Activated CD8-positive, alpha-beta T cell treated with anti-CD3 and anti-CD28 coated beads, Interleukin-2, amount 10 ng/mL, durations not matched to agents 7 days and 5 days (primary cell): Measurements from ENCODE around the gene CRYBA1. TPM values are rescaled to one million over a fixed set of nuclear protein-coding genes. Genes with fewer than 3 reads are reported as not detected.
"Not testable (repeated sequence)": the region's sequence is repeated elsewhere in the genome, so short reads cannot be mapped to it uniquely, and the experiment has no call there.

Source experiments
- ATAC-seq: fragments of 150-1000 bp; cut with Tn5 transposase; one replicate; pipeline ENCODE4 v1.10.0; 2021; ENCODE audit warnings: moderate library complexity
- CTCF ChIA-PET: fragments of 350-600 bp; sonication (Branson Sonifier 250); formaldehyde crosslinking; loops from one replicate; lab custom pipeline; 2021; ENCODE audit warnings: antibody characterized with exemption; lab: Charles Lee
- POLR2A ChIA-PET: fragments of 350-600 bp; sonication (Branson Sonifier 250); formaldehyde crosslinking; loops from one replicate; lab custom pipeline; 2021; ENCODE audit warnings: antibody characterized with exemption; lab: Charles Lee
- DNase-seq: peaks from one replicate; pipeline ENCODE4 v3.0.0-alpha.2; 2020
- H3K27ac Mint-ChIP-seq: one replicate; pipeline ENCODE4 v1.8.0; 2021; ENCODE audit warnings: mild to moderate bottlenecking, mixed read lengths
- H3K27me3 Mint-ChIP-seq: one replicate; pipeline ENCODE4 v1.8.0; 2021; ENCODE audit warnings: low read depth, mixed read lengths
- H3K36me3 Mint-ChIP-seq: one replicate; pipeline ENCODE4 v1.8.0; 2021; ENCODE audit warnings: low read depth, mixed read lengths
- H3K4me1 Mint-ChIP-seq: one replicate; pipeline ENCODE4 v1.8.0; 2021; ENCODE audit warnings: low read depth, mixed read lengths
- H3K4me3 Mint-ChIP-seq: one replicate; pipeline ENCODE4 v1.8.0; 2021; ENCODE audit warnings: mild to moderate bottlenecking, mixed read lengths
- H3K9me3 Mint-ChIP-seq: one replicate; pipeline ENCODE4 v1.8.0; 2022; ENCODE audit warnings: mixed read lengths; ENCODE audit not compliant: insufficient read depth
- total RNA-seq, 2 experiments: library from RNA; stranded (reverse); gene quantifications; one replicate each; pipeline ENCODE4 v1.2.3, GENCODE V29; 2021

Gene CRYBA1, protein sequence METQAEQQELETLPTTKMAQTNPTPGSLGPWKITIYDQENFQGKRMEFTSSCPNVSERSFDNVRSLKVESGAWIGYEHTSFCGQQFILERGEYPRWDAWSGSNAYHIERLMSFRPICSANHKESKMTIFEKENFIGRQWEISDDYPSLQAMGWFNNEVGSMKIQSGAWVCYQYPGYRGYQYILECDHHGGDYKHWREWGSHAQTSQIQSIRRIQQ
- total RNA-seq: not detected

GRCh38 chr17:29246628-29247027 lies at the start of gene CRYBA1:
Gene CRYBA1 (plus strand): TSS chr17:29246859. CDS start chr17:29246864, 5 bp downstream.
- POLR2A ChIA-PET: no interaction called here
- CTCF ChIA-PET: interaction anchor here (1.3 kb wide), 1 partner anchor 27 kb away, joined by 3 read pairs; no protein-coding TSS in a partner anchor
- H3K4me3 Mint-ChIP-seq: no peak within 1 kb of the TSS

GRCh38 chr17:29197516-29198272 lies 49.0 kb upstream of the CRYBA1 start:
- ATAC-seq (no peak), DNase-seq (no peak)
- Mint-ChIP-seq H3K36me3 (no peaks in the 10 kb centered on the region), H3K9me3 (no peaks in the 10 kb centered on the region), H3K27ac (no peak overlapping the region), H3K4me3 (no peak overlapping the region), H3K27me3 (peaks cover 20% of the 10 kb centered on the region), H3K4me1 (peaks cover 11% of the 10 kb centered on the region)
- POLR2A ChIA-PET: no interaction called here
- CTCF ChIA-PET: interaction anchor here (0.8 to 9.0 kb wide), 6 partner anchors 10 to 49 kb away, joined by 3 to 60 read pairs (median 4); partner anchors contain the start of gene MYO18A

More at GRCh38 chr17:29246628-29247027, at the start of gene CRYBA1:
- Mint-ChIP-seq H3K4me1 (no peaks in the 10 kb centered on the region), H3K27me3 (no peaks in the 10 kb centered on the region), H3K9me3 (no peaks in the 10 kb centered on the region), H3K36me3 (no peaks in the 10 kb centered on the region), H3K27ac (no peak within 1 kb of the TSS)
- DNase-seq (no peak), ATAC-seq (no peak)

DNA sequence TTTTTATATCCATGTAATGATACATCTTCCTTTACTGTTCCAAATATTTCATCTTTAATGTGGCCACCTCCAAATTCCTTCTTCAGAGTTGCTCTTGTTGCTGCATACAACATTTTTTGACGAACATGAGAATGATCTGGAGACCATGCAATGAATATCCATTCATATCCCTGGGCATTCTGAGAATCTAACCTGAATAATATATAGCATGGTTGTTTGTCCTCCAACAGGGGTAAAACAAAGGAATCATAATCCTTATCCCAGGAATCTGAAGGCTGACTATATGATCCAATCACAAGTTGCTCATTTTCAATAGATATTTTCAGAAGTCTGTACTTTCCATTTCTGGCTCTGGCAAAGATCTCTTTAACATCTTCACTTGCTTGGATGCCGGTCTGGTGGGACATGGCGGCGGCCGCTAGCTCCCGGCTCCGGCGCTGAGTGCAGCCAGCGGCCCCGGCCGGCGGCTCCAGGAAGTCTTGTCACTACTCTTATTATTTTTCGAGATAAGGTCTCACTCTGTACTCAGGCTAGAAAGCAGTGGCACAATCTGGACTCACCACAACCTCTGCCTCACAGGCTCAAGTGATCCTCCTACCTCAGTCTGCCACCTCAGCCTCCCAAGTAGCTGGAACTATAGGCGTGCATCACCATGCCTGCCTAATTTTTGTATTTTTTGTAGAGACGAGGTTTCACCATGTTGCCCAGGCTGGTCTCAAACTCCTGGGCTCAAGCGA lies 42.4 kb upstream of the CRYBA1 start:
- POLR2A ChIA-PET, H3K4me3 Mint-ChIP-seq, H3K27ac Mint-ChIP-seq, ATAC-seq, H3K9me3 Mint-ChIP-seq, H3K4me1 Mint-ChIP-seq, DNase-seq, H3K36me3 Mint-ChIP-seq: not testable (repeated sequence)
- CTCF ChIA-PET: interaction anchor here (0.7 to 3.1 kb wide), 3 partner anchors 13 to 56 kb away, joined by 3 to 9 read pairs (median 6); no protein-coding TSS in a partner anchor
- peaks cover 18% of the 10 kb centered on the region for H3K27me3 Mint-ChIP-seq

GRCh38 chr17:29205047-29205446 lies 41.6 kb upstream of the CRYBA1 start:
- peaks cover 18% of the 10 kb centered on the region for H3K27me3 Mint-ChIP-seq
- CTCF ChIA-PET: interaction anchor here (1.0 to 3.1 kb wide), 3 partner anchors 14 to 88 kb away, joined by 4 to 9 read pairs (median 6); no protein-coding TSS in a partner anchor

DNA sequence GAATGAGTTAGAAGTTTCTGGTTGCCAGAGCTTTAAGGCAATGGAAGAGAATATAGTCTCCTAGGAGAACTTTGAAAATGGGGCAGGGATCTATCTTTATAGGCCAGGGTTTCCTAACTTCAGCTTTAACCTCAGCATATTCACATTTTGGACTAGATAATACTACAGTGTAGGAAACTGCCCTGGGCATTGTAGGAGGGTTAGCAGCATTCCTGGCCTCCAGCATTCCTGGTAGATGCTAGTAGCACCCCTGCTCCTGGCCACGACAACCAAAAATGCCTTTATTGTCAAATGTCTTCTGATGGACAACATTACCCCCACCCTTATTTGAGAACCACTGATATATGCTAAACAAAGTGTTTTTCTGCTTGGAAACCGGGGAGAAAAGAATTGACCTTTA lies 38.7 kb upstream of the CRYBA1 start:
- H3K36me3 Mint-ChIP-seq: no peaks in the 10 kb centered on the region
- DNase-seq (no peak), ATAC-seq (no peak)
- POLR2A ChIA-PET: no interaction called here
- CTCF ChIA-PET: interaction anchor here (1.4 to 4.7 kb wide), 3 partner anchors 12 to 63 kb away, joined by 5 to 29 read pairs (median 6); partner anchors contain the start of gene MYO18A
- no peaks in the 10 kb centered on the region for H3K4me1 Mint-ChIP-seq
- H3K9me3 Mint-ChIP-seq: no peaks in the 10 kb centered on the region
- no peak overlapping the region for H3K4me3 Mint-ChIP-seq
- H3K27ac Mint-ChIP-seq: no peak overlapping the region
- H3K27me3 Mint-ChIP-seq: peaks cover 12% of the 10 kb centered on the region

More at GRCh38 chr17:29205047-29205446, 41.6 kb upstream of the CRYBA1 start:
- Mint-ChIP-seq H3K36me3 (no peaks in the 10 kb centered on the region), H3K4me1 (no peaks in the 10 kb centered on the region), H3K9me3 (no peaks in the 10 kb centered on the region), H3K27ac (no peak overlapping the region), H3K4me3 (no peak overlapping the region)
- ATAC-seq: no peak
- DNase-seq: no peak
- POLR2A ChIA-PET: no interaction called here

- H3K27me3 Mint-ChIP-seq: peaks cover 5% of the 10 kb centered on the region
- no peaks in the 10 kb centered on the region for H3K9me3 Mint-ChIP-seq
- no peak overlapping the region for H3K27ac Mint-ChIP-seq
- no peaks in the 10 kb centered on the region for H3K36me3 Mint-ChIP-seq
- DNase-seq (no peak), ATAC-seq (no peak)
- CTCF ChIA-PET: interaction anchor here (0.9 to 4.7 kb wide), 2 partner anchors 10 to 29 kb away, joined by 3 to 29 read pairs; partner anchors contain the start of gene MYO18A
- H3K4me1 Mint-ChIP-seq: no peaks in the 10 kb centered on the region
- POLR2A ChIA-PET: interaction anchor here (0.7 kb wide), 1 partner anchor 251 kb away, joined by 6 read pairs; no protein-coding TSS in a partner anchor
- H3K4me3 Mint-ChIP-seq: no peak overlapping the region
These were observed 37.6 kb upstream of the CRYBA1 start for GRCh38 chr17:29209073-29209472.

GRCh38 chr17:29210879-29211278 lies 35.8 kb upstream of the CRYBA1 start:
- Mint-ChIP-seq H3K9me3 (no peaks in the 10 kb centered on the region), H3K4me1 (no peaks in the 10 kb centered on the region), H3K36me3 (no peaks in the 10 kb centered on the region), H3K27ac (no peak overlapping the region), H3K4me3 (no peak overlapping the region), H3K27me3 (no peaks in the 10 kb centered on the region)
- DNase-seq (no peak), ATAC-seq (no peak)
- POLR2A ChIA-PET: no interaction called here
- CTCF ChIA-PET: interaction anchor here (2.6 kb wide), 1 partner anchor 94 kb away, joined by 8 read pairs; no protein-coding TSS in a partner anchor

- H3K27ac Mint-ChIP-seq: no peak overlapping the region
- DNase-seq (no peak), ATAC-seq (no peak)
- ChIA-PET CTCF (interaction anchor here (2.0 to 4.3 kb wide), 4 partner anchors 32 to 95 kb away, joined by 8 to 13 read pairs (median 11); partner anchors contain the start of gene MYO18A), POLR2A (no interaction called here)
- no peak overlapping the region for H3K4me3 Mint-ChIP-seq
- H3K9me3 Mint-ChIP-seq: no peaks in the 10 kb centered on the region
- H3K36me3 Mint-ChIP-seq: no peaks in the 10 kb centered on the region
- no peaks in the 10 kb centered on the region for H3K27me3 Mint-ChIP-seq
- no peaks in the 10 kb centered on the region for H3K4me1 Mint-ChIP-seq
These were observed 34.5 kb upstream of the CRYBA1 start for GRCh38 chr17:29212094-29212631.

GRCh38 chr17:29212681-29213121 lies 34.0 kb upstream of the CRYBA1 start:
- no peak overlapping the region for H3K4me3 Mint-ChIP-seq
- H3K27ac Mint-ChIP-seq: no peak overlapping the region
- ChIA-PET CTCF (interaction anchor here (1.0 to 4.3 kb wide), 5 partner anchors 32 to 96 kb away, joined by 3 to 13 read pairs (median 9); partner anchors contain the start of gene MYO18A), POLR2A (no interaction called here)
- no peaks in the 10 kb centered on the region for H3K9me3 Mint-ChIP-seq
- no peaks in the 10 kb centered on the region for H3K27me3 Mint-ChIP-seq
- no peaks in the 10 kb centered on the region for H3K4me1 Mint-ChIP-seq
- no peaks in the 10 kb centered on the region for H3K36me3 Mint-ChIP-seq
- DNase-seq: no peak
- no peak for ATAC-seq

- Mint-ChIP-seq H3K27ac (no peak overlapping the region), H3K27me3 (no peaks in the 10 kb centered on the region), H3K4me1 (peaks cover 5% of the 10 kb centered on the region), H3K4me3 (no peak overlapping the region), H3K36me3 (no peaks in the 10 kb centered on the region), H3K9me3 (no peaks in the 10 kb centered on the region)
- ChIA-PET CTCF (interaction anchor here (1.4 to 8.8 kb wide), 3 partner anchors 68 to 103 kb away, joined by 4 to 266 read pairs (median 13); no protein-coding TSS in a partner anchor), POLR2A (interaction anchor here (0.6 to 0.9 kb wide), 2 partner anchors 75 to 161 kb away, joined by 3 to 4 read pairs; no protein-coding TSS in a partner anchor)
- ATAC-seq: no peak
- no peak for DNase-seq
These were observed 32.2 kb upstream of the CRYBA1 start for GRCh38 chr17:29214215-29215146.
